ENCODE measurements around the gene ALPK3. TPM values are rescaled to one million over a fixed set of nuclear protein-coding genes. Genes with fewer than 3 reads are reported as not detected.

ALPK3 gene
- total and polyA plus RNA-seq, 10 of the 15 experiments (the other 5 are each of a cell fraction or from before 2014, with no cell fraction given), result under 0.01 to 0.05 (median 0.02) TPM; not detected in 6

DNA sequence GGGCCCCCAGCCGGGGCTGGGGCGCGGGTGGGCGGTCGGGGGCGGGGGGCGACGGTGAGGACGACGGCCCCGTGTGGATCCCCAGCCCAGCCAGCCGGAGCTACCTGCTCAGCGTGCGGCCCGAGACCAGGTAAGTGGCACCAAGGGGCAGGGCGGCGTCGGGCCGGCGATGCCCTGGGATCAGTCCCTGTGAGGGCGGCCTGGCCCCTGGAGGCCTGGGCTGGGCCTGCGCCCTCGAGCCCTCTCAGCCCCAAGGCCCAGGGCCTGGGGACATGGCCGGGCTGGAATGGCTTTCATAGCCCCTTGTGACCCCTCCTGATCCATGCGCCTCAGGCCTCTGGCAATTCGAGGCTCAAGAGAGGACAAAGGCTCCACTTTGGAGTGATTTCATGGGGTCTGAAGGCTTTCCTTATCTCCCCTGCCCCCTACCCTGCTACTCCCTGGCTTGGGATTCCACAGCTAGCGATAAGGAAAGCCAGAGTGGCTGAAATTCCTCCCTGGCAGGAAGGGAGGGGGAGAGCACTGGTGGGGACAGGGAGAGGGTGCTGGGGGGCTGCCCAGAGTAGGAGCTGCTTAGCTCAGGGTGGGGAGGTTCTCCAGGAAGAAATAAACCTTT lies 418 bp downstream of the ALPK3 start:
- no peak for ATAC-seq
- BruUV-seq (replicated peaks), result no TSS peak
- SMC1A ChIA-PET (ENCODE audit: uncharacterized antibody, unreplicated experiment), result interaction anchor here (0.6 to 1.0 kb wide), 2 partner anchors 58 to 219 kb away, joined by 3 to 4 read pairs; no protein-coding TSS in a partner anchor
- H3K9me3 ChIP-seq (replicated peaks; ENCODE audit: control insufficient read depth, insufficient read depth, low read length), result no peaks in the 10 kb centered on the region
- no peaks in the 10 kb centered on the region for H4K20me1 ChIP-seq (ENCODE audit: control insufficient read depth, insufficient read depth)
- POLR2A ChIA-PET, result no interaction called here
- no peak for DNase-seq (ENCODE audit: low read depth, low spot score)
- H3K36me3 ChIP-seq (ENCODE audit: control insufficient read depth in 2 of 2, insufficient read depth in 2 of 2, low read length in 1 of 2), result no peaks in the 10 kb centered on the region
- no peaks in the 10 kb centered on the region; a peak in 1 of 4 replicates for H3K27me3 ChIP-seq (replicated peaks in 1 of 2; ENCODE audit: control insufficient read depth in 2 of 2, insufficient read depth in 2 of 2, low read length in 1 of 2)
- H2AFZ ChIP-seq (ENCODE audit: control insufficient read depth, low read depth, low read length), result no peak overlapping the region
- intact Hi-C loops (cut with micrococcal nuclease; ENCODE audit: unreplicated experiment) (no loop called here), in situ Hi-C loops (cut with MboI) (no loop called here)
- H3K4me3 ChIP-seq, result no peak overlapping the region
- no peak overlapping the region for H3K4me2 ChIP-seq (ENCODE audit: control insufficient read depth, insufficient read depth)
- WGBS (ENCODE audit: insufficient coverage, insufficient replicate concordance, low lambda C conversion rate, missing lambda C conversion rate), result 86% methylated on average over 12 of the region's 27 CpGs
- H3K79me2 ChIP-seq (ENCODE audit: control insufficient read depth, insufficient read depth, low read length), result no peaks in the 10 kb centered on the region
- no peaks in the 10 kb centered on the region for H3K4me1 ChIP-seq (ENCODE audit: control insufficient read depth, insufficient read depth, low read length)
- FAIRE-seq, result no peak
- RAD21 ChIA-PET (ENCODE audit: unreplicated experiment), result no interaction called here
- H3K9ac ChIP-seq (ENCODE audit: control insufficient read depth, insufficient read depth, low read length), result no peak overlapping the region
- TF ChIP-seq, protein P1, sequence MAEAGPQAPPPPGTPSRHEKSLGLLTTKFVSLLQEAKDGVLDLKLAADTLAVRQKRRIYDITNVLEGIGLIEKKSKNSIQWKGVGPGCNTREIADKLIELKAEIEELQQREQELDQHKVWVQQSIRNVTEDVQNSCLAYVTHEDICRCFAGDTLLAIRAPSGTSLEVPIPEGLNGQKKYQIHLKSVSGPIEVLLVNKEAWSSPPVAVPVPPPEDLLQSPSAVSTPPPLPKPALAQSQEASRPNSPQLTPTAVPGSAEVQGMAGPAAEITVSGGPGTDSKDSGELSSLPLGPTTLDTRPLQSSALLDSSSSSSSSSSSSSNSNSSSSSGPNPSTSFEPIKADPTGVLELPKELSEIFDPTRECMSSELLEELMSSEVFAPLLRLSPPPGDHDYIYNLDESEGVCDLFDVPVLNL (IDR thresholded peaks at IDR 0.05; ENCODE audit: low read depth, low read length), result no peak
- no peak for TF ChIP-seq MXI1 (IDR thresholded peaks at IDR 0.05; ENCODE audit: low read depth, low read length)
- no peak for TF ChIP-seq SMAD1 (IDR thresholded peaks at IDR 0.05; ENCODE audit: low read depth, partially characterized antibody)
- TF ChIP-seq BHLHE40 (IDR thresholded peaks at IDR 0.05; ENCODE audit: borderline replicate concordance in 1 of 2, low read depth in 2 of 2, low read length in 1 of 2), result no peak
- TF ChIP-seq FOXK2 (IDR thresholded peaks at IDR 0.05), result no peak
- no peak for TF ChIP-seq RFX5 (IDR thresholded peaks at IDR 0.05; ENCODE audit: low read depth, low read length)
- TF ChIP-seq MYB (IDR thresholded peaks at IDR 0.05; ENCODE audit: borderline replicate concordance, low read depth, low read length), result no peak
- TF ChIP-seq MTA2 (IDR thresholded peaks at IDR 0.05; ENCODE audit: low read depth), result no peak
- TF ChIP-seq STAT3 (IDR thresholded peaks at IDR 0.05; ENCODE audit: low read depth, low read length), result no peak
- CTCF ChIA-PET, result interaction anchor here (1.1 kb wide), 1 partner anchor 218 kb away, joined by 3 read pairs; no protein-coding TSS in a partner anchor
- H3K27ac ChIP-seq (ENCODE audit: control insufficient read depth, insufficient read depth), result no peak overlapping the region

Data from GM12878 (cell line).